ENCODE results near the gene SAMD4B. TPM values are rescaled to one million over a fixed set of nuclear protein-coding genes. Genes with fewer than 3 reads are reported as not detected.

The SAMD4B gene
- total RNA-seq, 4 donors from 2014 or later = 60.7 to 102 (median 77.1) TPM

GRCh38 chr19:39365531-39365930, 23.3 kb downstream of the SAMD4B start:
- Histone ChIP-seq H3K9me3 (no peaks in the 10 kb centered on the region), H3K4me1 (peaks cover 0 to 10% (median 0%) of the 10 kb centered on the region in 4 donors), H3K27ac (peak overlapping the region in 1 of 4 donors; percentile 20), H3K36me3 (peaks cover 0 to 15% (median 1%) of the 10 kb centered on the region in 4 donors), H3K4me3 (no peak overlapping the region), H3K27me3 (no peaks in the 10 kb centered on the region)
- DNase-seq = no peak
- TF ChIP-seq POLR2A (IDR thresholded peaks at IDR 0.05) (no peak), POLR2AphosphoS5 (IDR thresholded peaks at IDR 0.05) (no peak), EP300 (IDR thresholded peaks at IDR 0.05; ENCODE audit: low read depth) (no peak)
- TF ChIP-seq, protein P1, sequence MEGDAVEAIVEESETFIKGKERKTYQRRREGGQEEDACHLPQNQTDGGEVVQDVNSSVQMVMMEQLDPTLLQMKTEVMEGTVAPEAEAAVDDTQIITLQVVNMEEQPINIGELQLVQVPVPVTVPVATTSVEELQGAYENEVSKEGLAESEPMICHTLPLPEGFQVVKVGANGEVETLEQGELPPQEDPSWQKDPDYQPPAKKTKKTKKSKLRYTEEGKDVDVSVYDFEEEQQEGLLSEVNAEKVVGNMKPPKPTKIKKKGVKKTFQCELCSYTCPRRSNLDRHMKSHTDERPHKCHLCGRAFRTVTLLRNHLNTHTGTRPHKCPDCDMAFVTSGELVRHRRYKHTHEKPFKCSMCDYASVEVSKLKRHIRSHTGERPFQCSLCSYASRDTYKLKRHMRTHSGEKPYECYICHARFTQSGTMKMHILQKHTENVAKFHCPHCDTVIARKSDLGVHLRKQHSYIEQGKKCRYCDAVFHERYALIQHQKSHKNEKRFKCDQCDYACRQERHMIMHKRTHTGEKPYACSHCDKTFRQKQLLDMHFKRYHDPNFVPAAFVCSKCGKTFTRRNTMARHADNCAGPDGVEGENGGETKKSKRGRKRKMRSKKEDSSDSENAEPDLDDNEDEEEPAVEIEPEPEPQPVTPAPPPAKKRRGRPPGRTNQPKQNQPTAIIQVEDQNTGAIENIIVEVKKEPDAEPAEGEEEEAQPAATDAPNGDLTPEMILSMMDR (IDR thresholded peaks at IDR 0.05) = no peak
- in situ Hi-C loops (cut with MboI; ENCODE audit: low pct_ligation_motif_present in 1 of 4, low pct_unique_long_range_greater_than_20kb in 1 of 4, low sequenced_read_pairs in 3 of 4) (no loop called here), intact Hi-C loops (cut with DNase I; ENCODE audit: low total_unique reads) (no loop called here)
- WGBS, 2 donors (ENCODE audit: low coverage in 1 of 2) = 94 to 100% methylated on average over 1 of the region's 1 CpG

DNA sequence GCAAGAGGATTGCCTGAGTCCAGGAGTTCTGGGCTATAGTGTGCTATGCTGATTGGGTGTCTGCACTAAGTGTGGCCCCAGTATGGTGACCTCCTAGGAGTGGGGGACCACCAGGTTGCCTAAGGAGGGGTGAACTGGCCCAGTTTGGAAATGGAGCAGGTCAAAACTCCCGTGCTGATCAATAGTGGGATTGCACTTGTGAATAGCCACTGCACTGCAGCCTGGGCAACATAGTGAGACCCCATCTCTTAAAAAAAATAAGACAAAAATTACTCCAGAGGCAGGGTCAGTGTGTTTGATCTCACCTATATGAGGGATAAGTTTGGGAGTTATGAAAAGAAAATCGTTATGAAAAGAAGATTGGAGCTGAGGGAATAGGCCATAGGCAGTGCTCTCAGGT, 27.0 kb downstream of the SAMD4B start:
- 83 to 93% methylated on average over 2 of the region's 2 CpGs for WGBS, 2 donors (ENCODE audit: low coverage in 1 of 2)
- in situ Hi-C loops (cut with MboI; ENCODE audit: low pct_ligation_motif_present in 1 of 4, low pct_unique_long_range_greater_than_20kb in 1 of 4, low sequenced_read_pairs in 3 of 4) (no loop called here), intact Hi-C loops (cut with DNase I; ENCODE audit: low total_unique reads) (no loop called here)

GRCh38 chr19:39370735-39371134, 28.5 kb downstream of the SAMD4B start:
- no peaks in the 10 kb centered on the region for H3K27me3 ChIP-seq
- intact Hi-C loops (cut with DNase I; ENCODE audit: low total_unique reads) = no loop called here
- H3K9me3 ChIP-seq = no peaks in the 10 kb centered on the region
- WGBS, 2 donors (ENCODE audit: low coverage in 1 of 2) = 96% methylated on average over 5 of the region's 5 CpGs; no CpG with 5 or more reads in 1 of the 2 donors
- no peak overlapping the region for H3K4me3 ChIP-seq
- in situ Hi-C loops (cut with MboI; ENCODE audit: low pct_ligation_motif_present in 1 of 4, low pct_unique_long_range_greater_than_20kb in 1 of 4, low sequenced_read_pairs in 3 of 4) = no loop called here
- H3K36me3 ChIP-seq = peaks cover 0 to 13% (median 2%) of the 10 kb centered on the region in 4 donors
- no peak overlapping the region for H3K27ac ChIP-seq
- TF ChIP-seq POLR2A (IDR thresholded peaks at IDR 0.05) = no peak
- TF ChIP-seq, protein P1 (IDR thresholded peaks at IDR 0.05) = no peak
- no peak for DNase-seq
- H3K4me1 ChIP-seq = peaks cover 8 to 20% (median 13%) of the 10 kb centered on the region in 4 donors

More for the DNA sequence above, 27.0 kb downstream of the SAMD4B start:
- H3K9me3 ChIP-seq = no peaks in the 10 kb centered on the region
- peaks cover 0 to 13% (median 0%) of the 10 kb centered on the region in 4 donors for H3K36me3 ChIP-seq
- TF ChIP-seq POLR2A (IDR thresholded peaks at IDR 0.05) (no peak), POLR2AphosphoS5 (IDR thresholded peaks at IDR 0.05) (no peak), EP300 (IDR thresholded peaks at IDR 0.05; ENCODE audit: low read depth) (no peak)
- TF ChIP-seq, protein P1 (IDR thresholded peaks at IDR 0.05) = no peak
- no peak for DNase-seq
- no peak overlapping the region for H3K4me3 ChIP-seq
- H3K27ac ChIP-seq = no peak overlapping the region
- peaks cover 8 to 20% (median 13%) of the 10 kb centered on the region in 4 donors for H3K4me1 ChIP-seq
- no peaks in the 10 kb centered on the region for H3K27me3 ChIP-seq

- peaks cover 0 to 25% (median 9%) of the 10 kb centered on the region in 4 donors for H3K36me3 ChIP-seq
- no peaks in the 10 kb centered on the region for H3K9me3 ChIP-seq
- peak overlapping the region; percentile 80 to 95 (median 84) for H3K27ac ChIP-seq
- H3K4me3 ChIP-seq = no peak overlapping the region
- 39 to 61% methylated on average over 4 to 8 of the region's 8 CpGs for WGBS, 2 donors (ENCODE audit: low coverage in 1 of 2)
- DNase-seq = peak; percentile 57
- in situ Hi-C loops (cut with MboI; ENCODE audit: low pct_ligation_motif_present in 1 of 4, low pct_unique_long_range_greater_than_20kb in 1 of 4, low sequenced_read_pairs in 3 of 4) = no loop called here
- peaks cover 8 to 20% (median 13%) of the 10 kb centered on the region in 4 donors for H3K4me1 ChIP-seq
- intact Hi-C loops (cut with DNase I; ENCODE audit: low total_unique reads) = no loop called here
- H3K27me3 ChIP-seq = no peaks in the 10 kb centered on the region
- peak; percentile 26 to 42 (median 33) for TF ChIP-seq POLR2AphosphoS5 (IDR thresholded peaks at IDR 0.05)
- TF ChIP-seq, protein P1 (IDR thresholded peaks at IDR 0.05) = no peak
Observed at GRCh38 chr19:39372047-39372802, 30.0 kb downstream of the SAMD4B start.
